HG03064 (cell line): ENCODE measurements around the gene SNAP29.
"Not testable (repeated sequence)": the region's sequence is repeated elsewhere in the genome, so short reads cannot be mapped to it uniquely, and the experiment has no call there.

Source experiments
- ATAC-seq: cut with Tn5 transposase; IDR thresholded peaks from one replicate; pipeline ENCODE4 v1.9.1; 2021; ENCODE audit warnings: low read depth; ENCODE audit not compliant: unreplicated experiment

SNAP29 gene

GRCh38 chr22:20834206-20834605 lies 24.6 kb upstream of the SNAP29 start:
- ATAC-seq, result no peak

GRCh38 chr22:20834725-20835124 lies 24.1 kb upstream of the SNAP29 start:
- ATAC-seq, result no peak

DNA sequence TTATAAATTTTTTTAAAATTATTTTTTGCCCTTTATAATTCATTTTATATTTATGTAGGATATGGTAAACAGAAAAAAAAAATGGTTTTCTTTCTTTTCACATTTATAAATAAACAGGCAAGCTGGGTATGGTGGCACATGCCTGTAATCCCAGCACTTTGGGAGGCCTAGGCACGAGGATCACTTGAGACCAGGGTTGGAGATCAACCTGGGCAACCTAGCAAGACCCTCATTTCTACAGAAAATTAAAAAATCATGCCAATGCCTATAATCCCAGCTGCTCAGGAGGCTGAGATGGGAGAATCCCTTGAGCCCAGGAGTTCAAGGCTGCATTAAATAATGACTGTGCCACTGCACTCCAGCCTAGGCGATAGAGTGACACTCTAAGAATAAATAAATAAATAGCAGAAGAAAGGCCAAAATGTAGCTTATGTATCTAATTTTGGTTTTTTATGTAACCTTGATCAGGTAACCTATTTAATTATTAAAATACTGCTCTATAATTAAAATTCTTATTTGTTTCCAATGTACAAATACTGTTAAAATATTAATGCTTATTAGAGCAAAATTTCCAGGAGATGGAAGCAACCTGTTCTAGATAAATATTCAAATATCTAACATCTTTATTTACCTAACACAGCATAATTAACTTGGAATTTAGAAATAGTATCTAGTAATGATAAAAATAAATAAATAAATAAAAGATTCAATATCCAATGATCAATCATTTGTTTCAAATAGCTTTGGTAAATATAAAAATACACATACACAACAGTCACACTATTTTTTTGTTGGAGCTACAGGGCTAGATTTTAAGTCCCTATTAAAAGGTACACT lies 21.6 kb upstream of the SNAP29 start:
- no peak for ATAC-seq

DNA sequence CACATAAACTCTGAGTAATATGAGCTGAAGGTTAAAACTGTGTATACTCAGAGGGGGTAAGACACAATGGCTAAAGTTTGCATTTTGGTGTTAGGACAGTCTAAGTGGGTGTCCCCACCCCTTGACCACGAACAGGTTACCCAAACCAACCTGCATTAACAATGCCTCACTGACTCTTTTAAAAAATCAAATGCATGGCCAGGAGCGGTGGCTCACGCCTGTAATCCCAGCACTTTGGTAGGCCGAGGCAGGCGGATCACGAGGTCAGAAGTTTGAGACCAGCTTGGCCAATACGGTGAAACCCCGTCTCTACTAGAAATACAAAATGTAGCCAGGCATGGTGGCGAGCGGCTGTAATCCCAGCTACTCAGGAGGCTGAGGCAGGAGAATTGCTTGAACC lies 19.5 kb upstream of the SNAP29 start:
- ATAC-seq, result not testable (repeated sequence)

DNA sequence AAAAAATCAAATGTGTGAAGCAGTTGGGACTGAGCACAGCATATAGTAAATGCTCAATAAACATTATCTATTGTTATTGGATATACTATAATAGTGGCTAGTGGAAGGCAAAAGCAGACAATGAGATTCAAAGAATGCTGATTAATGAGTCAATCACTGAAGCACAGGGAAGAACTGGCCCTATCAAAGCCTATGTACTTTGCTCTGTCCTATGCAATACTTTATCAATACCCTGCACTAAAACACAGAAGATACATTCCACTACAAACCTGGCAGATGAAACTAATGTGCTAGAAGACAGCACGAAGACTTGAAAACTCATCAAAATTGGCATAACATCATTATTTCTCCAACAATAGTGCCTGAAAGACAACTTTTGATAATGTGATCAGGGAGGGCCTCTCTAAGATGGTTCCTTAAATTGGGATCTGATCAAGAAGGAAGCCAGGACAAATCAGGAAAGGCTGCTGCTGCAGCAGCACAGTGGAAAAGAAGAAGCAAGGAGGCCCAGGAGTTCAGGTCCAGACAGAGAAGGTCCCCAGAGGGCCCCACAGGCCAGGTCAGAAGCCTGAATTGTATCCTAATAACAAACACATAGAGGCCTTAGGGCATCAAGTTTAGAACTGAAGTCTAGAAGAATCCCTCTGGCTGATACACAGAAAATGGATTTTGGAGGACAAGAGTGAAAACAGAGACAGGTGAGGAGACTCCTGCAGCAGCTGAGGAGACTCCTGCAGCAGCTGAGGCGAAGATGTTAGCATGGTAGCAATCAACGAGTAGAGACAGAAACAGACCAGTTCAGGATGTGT lies 18.8 kb upstream of the SNAP29 start:
- no peak for ATAC-seq

DNA sequence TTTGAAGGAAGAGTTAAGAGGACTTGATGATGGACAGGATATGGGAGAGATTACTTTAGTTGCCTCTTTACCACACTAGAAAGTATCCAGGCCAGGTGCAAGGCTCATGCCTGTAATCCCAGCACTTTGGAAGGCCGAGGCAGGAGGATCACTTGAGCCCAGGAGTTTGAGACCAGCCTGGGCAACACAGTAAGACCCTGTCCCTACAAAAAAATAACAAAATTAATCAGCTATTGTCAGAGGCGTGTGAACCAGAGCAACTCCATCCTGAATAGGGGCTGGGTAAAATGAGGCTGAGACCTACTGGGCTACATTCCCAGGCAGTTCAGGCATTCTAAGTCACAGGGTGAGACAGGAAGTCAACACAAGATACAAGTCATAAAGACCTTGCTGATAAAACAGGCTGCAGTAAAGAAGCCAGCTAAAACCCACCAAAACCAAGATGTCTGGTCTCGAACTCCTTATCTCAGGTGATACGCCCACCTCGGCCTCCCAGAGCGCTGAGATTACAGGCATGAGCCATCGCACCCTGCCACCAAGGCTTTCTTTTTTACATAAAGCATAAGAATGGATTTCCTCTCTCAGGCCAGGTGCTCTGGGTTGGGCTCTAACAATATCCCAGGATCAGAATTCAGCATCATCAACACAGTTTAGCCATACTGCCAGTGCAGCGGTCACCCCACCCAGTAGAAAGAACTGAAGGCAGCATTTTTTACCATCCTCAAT lies 18.0 kb upstream of the SNAP29 start:
- no peak for ATAC-seq

- no peak for ATAC-seq
These were observed 15.3 kb upstream of the SNAP29 start for GRCh38 chr22:20843501-20843900.

DNA sequence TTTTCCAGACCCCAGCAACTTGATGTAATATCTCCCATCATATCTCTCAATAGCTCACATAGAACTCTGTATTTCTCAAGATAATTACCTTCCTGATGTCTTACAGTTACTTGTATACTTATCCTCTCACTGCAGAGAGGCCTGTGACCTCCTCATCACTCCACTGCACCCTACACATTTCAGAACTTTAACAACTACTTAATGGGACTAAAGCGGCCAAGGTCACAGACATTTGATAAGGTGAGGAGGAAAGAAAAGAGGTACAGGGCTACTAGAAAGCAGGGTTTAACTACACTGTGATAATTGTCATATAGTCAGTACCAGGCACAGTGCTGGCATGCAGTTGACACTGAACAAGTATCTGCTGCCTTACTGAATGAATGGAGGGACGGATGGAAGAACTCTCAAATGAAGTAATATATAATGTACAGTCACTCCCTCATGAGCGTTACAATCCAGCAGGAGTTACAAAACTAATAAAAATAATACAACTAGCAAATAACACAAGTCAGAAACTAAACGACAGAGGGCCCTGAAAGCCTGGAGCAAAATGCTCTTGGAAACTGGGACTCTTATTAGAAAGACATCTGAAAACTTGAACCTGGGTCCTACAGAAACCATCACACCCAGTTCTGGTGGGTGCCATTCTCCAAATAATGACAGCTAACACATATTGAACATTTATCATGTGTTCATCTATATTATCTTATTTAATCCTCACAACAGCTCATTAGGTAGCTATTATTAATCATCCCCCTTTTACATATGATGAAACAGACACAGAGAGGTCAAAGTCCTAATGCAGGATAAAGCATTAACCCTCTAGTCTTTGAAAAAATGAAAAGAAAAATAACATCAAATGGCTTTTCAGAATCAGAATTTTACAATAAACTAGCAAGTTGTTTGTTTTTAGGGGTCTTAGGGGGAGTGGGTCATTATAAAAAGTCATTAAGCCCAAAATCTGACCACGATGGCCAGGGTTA lies 14.5 kb upstream of the SNAP29 start:
- no peak for ATAC-seq

DNA sequence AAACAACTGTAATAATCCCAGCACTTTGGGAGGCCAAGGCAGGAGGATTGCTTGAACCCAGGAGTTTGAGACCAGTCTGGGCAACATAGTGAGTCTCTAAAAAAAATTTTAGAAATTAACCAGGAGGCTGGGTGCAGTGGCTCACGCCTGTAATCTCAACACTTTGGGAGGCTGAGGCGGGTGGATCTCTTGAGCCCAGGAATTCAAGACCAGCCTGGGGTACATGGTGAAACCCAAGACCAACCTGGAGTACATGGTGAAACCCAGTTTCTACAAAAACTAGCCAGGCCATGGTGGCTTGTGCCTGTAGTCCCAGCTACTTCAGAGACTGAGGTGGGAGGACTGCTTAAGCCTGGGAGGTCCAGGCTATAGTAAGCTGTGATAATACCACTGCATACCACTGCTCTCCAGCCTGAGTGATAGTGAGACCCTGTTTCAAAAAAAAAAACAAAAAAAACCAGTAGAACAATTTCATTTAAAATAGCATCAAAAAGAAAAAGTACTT lies 11.4 kb upstream of the SNAP29 start:
- no peak for ATAC-seq

- no peak for ATAC-seq
These were observed 6.7 kb upstream of the SNAP29 start for GRCh38 chr22:20852076-20852475.

- no peak for ATAC-seq
These were observed 6.3 kb upstream of the SNAP29 start for GRCh38 chr22:20852503-20852902.

GRCh38 chr22:20853236-20853660 lies 5.6 kb upstream of the SNAP29 start:
- ATAC-seq, result no peak

DNA sequence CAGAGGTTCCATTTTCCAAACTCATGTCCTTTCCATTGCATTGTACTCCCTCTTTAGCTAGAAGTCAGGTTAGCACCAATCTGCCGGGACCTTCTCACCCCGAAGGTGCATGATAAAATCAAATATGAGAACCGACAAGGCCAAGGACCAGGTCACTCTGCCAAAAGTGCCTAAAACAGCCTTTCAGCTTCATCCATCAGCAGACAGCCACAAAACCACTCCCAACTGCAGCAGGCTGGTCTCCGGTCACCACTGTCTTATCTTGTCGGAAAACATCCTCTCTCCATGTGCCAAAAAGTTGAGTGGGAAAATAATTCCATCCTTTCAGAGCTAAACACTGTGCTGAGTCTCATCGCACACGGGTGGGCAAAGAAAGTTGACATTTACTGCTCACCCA lies 1.6 kb upstream of the SNAP29 start:
- ATAC-seq, result no peak

DNA sequence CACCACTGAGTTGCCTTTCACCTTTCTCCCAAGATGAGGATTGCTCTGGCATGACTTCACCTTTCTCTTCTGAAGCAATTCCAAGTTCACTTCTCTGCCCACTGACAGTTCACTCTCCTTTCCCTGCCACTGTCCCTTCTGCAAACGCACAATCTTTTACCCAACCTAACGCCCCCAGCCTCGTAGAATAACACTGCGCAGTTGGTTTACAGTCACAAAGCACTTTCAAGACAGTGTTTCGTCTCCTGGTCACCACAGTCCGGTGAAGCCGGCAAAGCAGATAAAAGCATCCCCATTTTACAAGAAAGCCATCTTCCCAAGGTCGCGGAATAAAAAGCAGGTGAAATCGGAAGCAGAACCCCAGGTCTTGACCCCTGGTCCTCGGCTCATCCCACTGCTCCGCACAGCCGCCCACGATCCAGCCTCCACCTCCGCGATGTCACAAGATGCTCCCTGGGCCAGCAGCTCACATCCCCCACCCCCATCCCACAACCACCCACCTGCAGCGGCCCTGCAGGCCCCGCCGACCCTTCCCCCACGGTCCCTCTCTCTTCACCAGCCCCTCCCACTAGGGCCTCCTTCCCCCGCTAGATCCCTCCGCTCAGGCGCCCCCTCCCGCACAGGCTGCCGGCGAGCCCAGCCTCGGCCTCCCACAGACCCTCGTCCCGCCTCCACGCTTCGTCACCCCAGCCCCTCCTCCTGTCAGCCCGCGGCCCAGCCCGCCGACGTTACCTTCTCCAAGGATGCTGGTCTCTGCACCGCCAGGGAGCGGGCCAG lies 781 bp upstream of the SNAP29 start:
- peak; percentile 20 for ATAC-seq

DNA sequence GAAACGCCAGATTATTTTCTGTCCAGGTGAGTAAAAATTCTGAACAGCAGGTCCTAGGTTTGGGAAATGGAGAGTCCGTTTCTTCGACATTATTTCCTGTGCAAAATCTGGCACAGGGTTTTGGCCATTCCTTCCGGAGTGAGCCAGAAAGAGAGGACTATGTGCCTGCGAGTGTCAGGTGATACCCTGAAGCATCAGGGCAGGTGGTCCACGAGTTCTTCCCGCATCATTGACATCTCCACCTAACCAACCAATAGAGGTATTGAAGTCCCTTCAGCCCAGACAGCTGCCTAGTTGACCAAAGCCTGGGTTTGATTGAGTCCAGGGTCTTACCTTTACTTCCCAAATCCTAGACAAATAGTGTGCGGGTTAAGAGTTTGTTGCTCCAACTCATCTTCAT lies 808 bp downstream of the SNAP29 start:
- no peak for ATAC-seq

DNA sequence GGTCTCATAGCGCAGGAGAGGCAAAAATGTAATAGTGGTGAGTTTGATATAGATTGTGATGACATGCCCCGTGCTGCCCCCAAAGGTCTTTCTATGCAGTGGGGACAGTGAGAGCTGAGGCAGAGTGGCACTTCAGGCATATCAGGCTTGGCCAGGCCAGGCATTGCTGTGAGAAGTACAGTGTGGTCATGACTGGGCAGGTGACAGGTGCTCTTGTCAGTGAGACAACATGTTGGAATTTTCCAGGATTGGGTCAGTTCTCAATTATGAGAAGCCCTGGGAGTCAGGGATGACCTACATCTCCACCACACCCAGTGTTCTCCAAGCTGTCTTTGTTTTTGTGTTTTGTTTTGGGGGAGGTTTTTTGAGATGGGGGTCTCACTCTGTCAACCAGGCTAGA lies 3.7 kb downstream of the SNAP29 start:
- no peak for ATAC-seq

GRCh38 chr22:20863366-20863765 lies 4.6 kb downstream of the SNAP29 start:
- no peak for ATAC-seq

DNA sequence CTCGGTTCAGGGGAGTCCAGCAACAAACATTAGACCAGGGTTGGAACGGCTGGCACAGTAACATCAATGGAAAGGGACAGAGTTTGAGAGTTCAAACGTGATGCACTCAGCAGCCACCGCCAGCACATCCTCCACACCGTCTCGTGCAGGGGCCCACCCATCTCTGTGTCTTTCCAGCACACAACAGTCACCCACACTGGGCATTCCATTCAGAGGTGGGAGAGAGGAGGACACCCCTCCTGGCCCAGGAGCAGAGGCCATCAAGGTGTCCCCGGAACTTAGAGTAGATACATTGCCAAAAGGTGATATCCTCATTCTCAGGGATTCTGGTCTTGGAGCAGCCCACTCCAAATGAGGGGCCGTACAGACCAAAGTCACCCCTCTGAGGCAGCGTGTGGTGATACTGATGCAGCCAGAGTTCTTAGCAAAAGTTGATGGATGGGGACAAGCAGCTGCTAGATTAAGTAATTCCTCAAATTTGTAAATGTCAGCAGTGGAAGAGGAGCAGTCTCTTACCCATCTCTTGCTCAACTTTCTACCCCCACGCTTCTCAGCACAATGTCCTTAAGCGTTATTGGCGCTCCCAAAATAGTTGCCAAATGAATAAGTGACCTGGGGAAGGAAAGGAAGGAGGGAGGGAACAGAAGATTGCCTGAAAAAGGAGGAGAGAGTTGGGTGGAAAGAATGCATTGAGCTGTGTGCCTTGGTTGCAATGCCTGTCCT lies 5.5 kb downstream of the SNAP29 start:
- ATAC-seq, result no peak
